Measurements from ENCODE around the gene SLC9A9.

- TF ChIP-seq CTCF (conservative IDR thresholded peaks at IDR 0.05 in 1 of 2, IDR thresholded peaks at IDR 0.05 in 1 of 2; ENCODE audit: low read depth in 1 of 2, low read length in 2 of 2) (no peak), EZH2 (IDR thresholded peaks at IDR 0.05; ENCODE audit: low read length, missing control alignments) (no peak)
Measured at GRCh38 chr3:143358155-143358792, 490.0 kb downstream of the SLC9A9 start.

Data from fibroblast of lung (primary cell).